K562 (cell line): ENCODE results near the gene PLEKHM3. TPM values are rescaled to one million over a fixed set of nuclear protein-coding genes. Genes with fewer than 3 reads are reported as not detected.
A peak's percentile ranks its signal among the peaks of the same experiment; 100 is the strongest.

Experiments used
- ATAC-seq: fragments of 200-7000 bp; cut with Tn5 transposase; 3 replicates; pipeline ENCODE4 v1.9.1; 2020; ENCODE audit warnings: moderate library complexity
- BruUV-seq: library from RNA; stranded (reverse); fragments of 400-500 nt; replicated peaks from 2 replicates; lab custom pipeline; 2021; lab: Mats Ljungman, UMichigan
- CTCF ChIA-PET: fragments of 300-600 bp; formaldehyde crosslinking; extraction: SDS; loops from one replicate; lab custom pipeline; 2021; ENCODE audit warnings: low intra/inter-chr PET ratio; lab: Yijun Ruan, JAX
- POLR2A ChIA-PET: fragments of 300-600, 350-650 bp; sonication (Branson Sonifier 250); formaldehyde crosslinking; extraction: SDS; loops from one replicate; lab custom pipeline; 2021; ENCODE audit warnings: antibody characterized with exemption, inconsistent platforms; lab: Yijun Ruan, JAX
- DNase-seq, 4 experiments: peaks; one replicate each; pipeline versions ENCODE4 v3.0.0 to v3.0.0-alpha.2; 2011 to 2018; ENCODE audit warnings: low spot score in 3 of 4, mixed read lengths in 3 of 4; ENCODE audit errors: extremely low read depth in 1 of 4
- FAIRE-seq: peaks from 2 replicates; lab custom pipeline; 2011; peaks lifted over from hg19 to GRCh38; lab: Jason Lieb, UNC
- H2AFZ ChIP-seq: 2 replicates; pipeline ENCODE4 v1.6.0; 2011; ENCODE audit warnings: low read depth, low read length, control low read depth, inconsistent platforms
- H3K27ac ChIP-seq: fragments of 200-600 bp; 3 replicates; pipeline ENCODE4 v1.8.0; 2011; ENCODE audit warnings: low read depth, mild to moderate bottlenecking, control low read depth, inconsistent platforms, low read length, moderate library complexity, mixed read lengths; ENCODE audit errors: extremely low read depth
- H3K27me3 ChIP-seq, 2 experiments: fragments of 300-600 bp in 1 of 2; 2 replicates in 1 of 2; 3 replicates in 1 of 2; pipeline versions ENCODE4 v1.6.0 to v1.8.0; 2011; ENCODE audit warnings: inconsistent platforms in 2 of 2, low read length in 2 of 2, mild to moderate bottlenecking in 1 of 2, mixed read lengths in 1 of 2, moderate library complexity in 1 of 2; ENCODE audit not compliant: control insufficient read depth in 2 of 2, insufficient read depth in 2 of 2
- H3K36me3 ChIP-seq: fragments of 300-600 bp; 3 replicates; pipeline ENCODE4 v1.8.0; 2011; ENCODE audit warnings: mild to moderate bottlenecking, low read length, inconsistent platforms; ENCODE audit not compliant: control insufficient read depth, insufficient read depth
- H3K4me1 ChIP-seq, 2 experiments: fragments of 200-600 bp in 1 of 2; replicated peaks in 1 of 2; 2 replicates in 1 of 2; 3 replicates in 1 of 2; pipeline versions ENCODE4 v1.5.1 to v1.8.0; 2011; ENCODE audit warnings: inconsistent platforms in 2 of 2, low read length in 2 of 2, mild to moderate bottlenecking in 1 of 2, mixed read lengths in 1 of 2, moderate library complexity in 1 of 2; ENCODE audit not compliant: control insufficient read depth in 2 of 2, insufficient read depth in 2 of 2
- H3K4me2 ChIP-seq: 2 replicates; pipeline ENCODE4 v1.6.1; 2011; ENCODE audit warnings: low read length, control low read depth, inconsistent platforms, mixed read lengths; ENCODE audit not compliant: insufficient read depth
- H3K4me3 ChIP-seq: fragments of 200-600 bp; sonication (generic), shearing (Covaris generic); 2 replicates; pipeline ENCODE4 v1.5.1; 2016; ENCODE audit warnings: control low read depth, inconsistent platforms
- H3K79me2 ChIP-seq: fragments of 200-600 bp; 3 replicates; pipeline ENCODE4 v1.8.0; 2011; ENCODE audit warnings: low read length, inconsistent platforms; ENCODE audit not compliant: control insufficient read depth, insufficient read depth
- H3K9ac ChIP-seq, 2 experiments: 2 replicates each; pipeline versions ENCODE4 v1.6.0 to v1.6.1; 2011; ENCODE audit warnings: low read depth in 2 of 2, low read length in 2 of 2, control low read depth in 1 of 2, inconsistent platforms in 1 of 2, mild to moderate bottlenecking in 1 of 2, mixed read lengths in 1 of 2; ENCODE audit not compliant: insufficient read depth in 1 of 2
- H3K9me1 ChIP-seq: one replicate; pipeline ENCODE4 v1.6.0; 2011; ENCODE audit warnings: inconsistent platforms, mild to moderate bottlenecking, low read length, moderate library complexity; ENCODE audit not compliant: control insufficient read depth, insufficient read depth
- H3K9me3 ChIP-seq: replicated peaks from 2 replicates; pipeline ENCODE4 v1.5.1; 2011; ENCODE audit warnings: low read depth, low read length, inconsistent platforms; ENCODE audit not compliant: control insufficient read depth, insufficient read depth
- H4K20me1 ChIP-seq: replicated peaks from 2 replicates; pipeline ENCODE4 v1.6.1; 2011; ENCODE audit warnings: low read length, inconsistent platforms, mixed read lengths; ENCODE audit not compliant: control insufficient read depth, insufficient read depth
- GATA2 ChIP-seq: sonication (generic); formaldehyde crosslinking; IDR thresholded peaks from 2 replicates; pipeline ENCODE4 v1.4.0; 2020; ENCODE audit warnings: mild to moderate bottlenecking, missing genetic modification reagents
- HDAC8 ChIP-seq: fragments of 450-650 bp; IDR thresholded peaks from 2 replicates; pipeline ENCODE4 v1.6.1; 2016; ENCODE audit warnings: mild to moderate bottlenecking, missing genetic modification characterization, moderate library complexity, missing compliant biosample characterization
- ZNF133 ChIP-seq: fragments of 250-450 bp; sonication (Bioruptor Pico); IDR thresholded peaks from 2 replicates; pipeline ENCODE4 v1.4.0; 2020; ENCODE audit warnings: mild to moderate bottlenecking
- WGBS: fragments of 100-300 bp; shearing (Covaris generic); methylation state at CpG from one replicate; pipeline ENCODE4 v1.1.6; 2016; ENCODE audit warnings: low coverage, mixed read lengths; ENCODE audit not compliant: insufficient coverage; ENCODE audit errors: missing lambda C conversion rate; 5-methylcytosine and 5-hydroxymethylcytosine counted together
- in situ Hi-C: fragments of 300-500 bp; cut with MboI; formaldehyde crosslinking; loops from 4 replicates; pipeline ENCODE4 v1.15.0; 2018; ENCODE audit warnings: inconsistent platforms, mixed read lengths
- intact Hi-C: fragments of 100-400 bp; cut with micrococcal nuclease; formaldehyde crosslinking; loops from 2 replicates; pipeline ENCODE4 v1.14.2; 2022
- polyA plus RNA-seq, 8 experiments: library from polyadenylated mRNA; depleted of rRNA in 4 of 8; stranded (reverse) in 5 of 8; unstranded in 3 of 8; fragments of >200 nt; fragmentation: Nextera tagmentation in 2 of 8; fragmentation: Illumina TruSeq in 1 of 8; extraction: Ambion mirVana in 2 of 8; extraction: Trizol in 1 of 8; gene quantifications; 2 replicates each; pipeline versions ENCODE4 v1.2.1 to v1.2.3, GENCODE V29; 2011 to 2014; ENCODE audit warnings: inconsistent platforms in 1 of 8, missing spikeins in 1 of 8
- total RNA-seq, 7 experiments: library from RNA; depleted of rRNA in 6 of 7; stranded (reverse); fragments of >200 nt in 6 of 7; fragmentation: Illumina TruSeq in 2 of 7; extraction: Trizol in 2 of 7; gene quantifications; 2 replicates each; pipeline versions ENCODE4 v1.2.1 to v1.2.3, GENCODE V29; 2011 to 2021; ENCODE audit warnings: low replicate concordance in 1 of 7
- TF ChIP-seq, protein P1 (sequence below): fragments of 250-450 bp; sonication (Bioruptor Pico); IDR thresholded peaks from 2 replicates; pipeline ENCODE4 v1.5.0; 2021; ENCODE audit warnings: mild to moderate bottlenecking, borderline replicate concordance

The PLEKHM3 gene
- total and polyA plus RNA-seq, 9 of the 15 experiments (the other 6 are each of a cell fraction or from before 2014, with no cell fraction given) = 0.24 to 1.6 (median 1.0) TPM

- TF ChIP-seq, protein P1, sequence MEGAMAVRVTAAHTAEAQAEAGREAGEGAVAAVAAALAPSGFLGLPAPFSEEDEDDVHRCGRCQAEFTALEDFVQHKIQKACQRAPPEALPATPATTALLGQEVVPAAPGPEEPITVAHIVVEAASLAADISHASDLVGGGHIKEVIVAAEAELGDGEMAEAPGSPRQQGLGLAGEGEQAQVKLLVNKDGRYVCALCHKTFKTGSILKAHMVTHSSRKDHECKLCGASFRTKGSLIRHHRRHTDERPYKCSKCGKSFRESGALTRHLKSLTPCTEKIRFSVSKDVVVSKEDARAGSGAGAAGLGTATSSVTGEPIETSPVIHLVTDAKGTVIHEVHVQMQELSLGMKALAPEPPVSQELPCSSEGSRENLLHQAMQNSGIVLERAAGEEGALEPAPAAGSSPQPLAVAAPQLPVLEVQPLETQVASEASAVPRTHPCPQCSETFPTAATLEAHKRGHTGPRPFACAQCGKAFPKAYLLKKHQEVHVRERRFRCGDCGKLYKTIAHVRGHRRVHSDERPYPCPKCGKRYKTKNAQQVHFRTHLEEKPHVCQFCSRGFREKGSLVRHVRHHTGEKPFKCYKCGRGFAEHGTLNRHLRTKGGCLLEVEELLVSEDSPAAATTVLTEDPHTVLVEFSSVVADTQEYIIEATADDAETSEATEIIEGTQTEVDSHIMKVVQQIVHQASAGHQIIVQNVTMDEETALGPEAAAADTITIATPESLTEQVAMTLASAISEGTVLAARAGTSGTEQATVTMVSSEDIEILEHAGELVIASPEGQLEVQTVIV (CRISPR knock-in tag) = no peak
- 0 out of 2 replicates have a peak, but pooled peaks have one; percentile 54 for TF ChIP-seq HDAC8 (tag)
- TF ChIP-seq, all 486 proteins: peak for 49
Observed at GRCh38 chr2:207792244-207792785, 233.0 kb downstream of the PLEKHM3 start (continued).

GRCh38 chr2:207791579-207792243 is 233.6 kb downstream of the PLEKHM3 start:
- H4K20me1 ChIP-seq = no peaks in the 10 kb centered on the region
- WGBS = 0% methylated on average over 4 of the region's 6 CpGs
- H3K9me1 ChIP-seq = no peaks in the 10 kb centered on the region
- ATAC-seq (peak; percentile 43), FAIRE-seq (peak; percentile 32)
- POLR2A ChIA-PET = interaction anchor here (0.8 to 2.1 kb wide), 7 partner anchors 9 to 29 kb away, joined by 4 to 10 read pairs (median 6); no protein-coding TSS in a partner anchor
- in situ Hi-C loops = no loop called here
- no TSS peak for BruUV-seq
- H3K27ac ChIP-seq = peak overlapping the region; percentile 61; the same call in 2 of the 3 replicates
- no peaks in the 10 kb centered on the region for H3K79me2 ChIP-seq
- no peaks in the 10 kb centered on the region for H3K9me3 ChIP-seq
- no peak overlapping the region; a peak in 1 of 4 replicates for H3K9ac ChIP-seq
- no peaks in the 10 kb centered on the region for H3K27me3 ChIP-seq
- intact Hi-C loops = loop anchor here (2.0 kb wide), 1 partner anchor 19 kb away; no protein-coding TSS in a partner anchor
- peak overlapping the region; percentile 86 for H2AFZ ChIP-seq
- H3K4me2 ChIP-seq = peak overlapping the region; percentile 63
- no peaks in the 10 kb centered on the region for H3K36me3 ChIP-seq
- TF ChIP-seq ZNF133 (CRISPR knock-in tag) (no peak), GATA2 (0 out of 2 replicates have a peak, but pooled peaks have one; percentile 21)
- TF ChIP-seq, all 486 proteins: peak for 1
- peaks cover 11 to 16% of the 10 kb centered on the region in 2 experiments; a peak in 4 of 5 replicates for H3K4me1 ChIP-seq
- H3K4me3 ChIP-seq = no peak overlapping the region
- no peak for DNase-seq
- CTCF ChIA-PET = no interaction called here
